GM12891 (cell line): Measurements from ENCODE around the gene RSPH3.
"Not testable (repeated sequence)": the region's sequence is repeated elsewhere in the genome, so short reads cannot be mapped to it uniquely, and the experiment has no call there.

Source experiments
- POLR2A ChIP-seq: IDR thresholded peaks from 2 replicates; pipeline ENCODE4 v1.6.1; 2011; ENCODE audit warnings: low read depth, low read length, control low read depth
- TAF1 ChIP-seq: IDR thresholded peaks from 2 replicates; pipeline ENCODE4 v1.6.1; 2011; ENCODE audit warnings: low read depth, low read length, control low read depth

DNA sequence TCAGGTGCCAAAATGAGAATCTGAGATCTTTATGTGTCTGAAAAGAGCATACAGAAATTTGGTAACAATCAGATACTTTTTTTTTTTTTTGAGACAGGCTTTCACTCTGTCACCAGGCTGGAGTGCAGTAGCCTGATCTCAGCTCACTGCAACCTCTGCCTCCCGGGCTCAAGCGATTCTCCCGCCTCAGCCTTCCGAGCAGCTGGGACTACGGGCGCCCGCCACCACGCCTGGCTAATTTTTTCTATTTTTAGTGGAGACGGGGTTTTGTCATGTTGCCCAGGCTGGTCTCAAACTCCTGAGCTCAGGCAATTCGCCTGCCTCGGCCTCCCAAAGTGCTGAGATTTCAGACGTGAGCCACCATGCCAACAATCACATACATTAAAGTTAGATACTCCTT lies 38.3 kb upstream of the RSPH3 start:
- not testable (repeated sequence) for TF ChIP-seq TAF1, POLR2A
